NOMO-1 treated with DMSO at 0.1 percent for 48 hours (cell line): ENCODE results near the gene FUT2.

Experiments used
- DNase-seq: peaks from one replicate; lab custom pipeline; 2025; ENCODE audit not compliant: unreplicated experiment; lab: John Stamatoyannopoulos, UW

FUT2 gene

GRCh38 chr19:48749571-48750198 is 53.9 kb downstream of the FUT2 start:
- no peak for DNase-seq

- DNase-seq = no peak
Observed at GRCh38 chr19:48750351-48750750, 54.6 kb downstream of the FUT2 start.

- no peak for DNase-seq
Observed at GRCh38 chr19:48750771-48751504, 55.2 kb downstream of the FUT2 start.

GRCh38 chr19:48751845-48752495 is 56.2 kb downstream of the FUT2 start:
- no peak for DNase-seq

- no peak for DNase-seq
Observed at GRCh38 chr19:48752496-48753365, 57.0 kb downstream of the FUT2 start, which contains the start of gene FUT1. Gene FUT1 (minus strand): TSS chr19:48752641. CDS start chr19:48751281, 1,360 bp downstream.

- DNase-seq = no peak
Observed at GRCh38 chr19:48755084-48755641, 59.4 kb downstream of the FUT2 start, which contains the start of gene FGF21. Gene FGF21 (plus strand): TSS chr19:48755524. CDS start chr19:48756237, 713 bp downstream.
